SIG-M5 treated with dmso at 0.1 percent for 504 hours (cell line): ENCODE data around the gene SOX5.
"Not testable (repeated sequence)": the region's sequence is repeated elsewhere in the genome, so short reads cannot be mapped to it uniquely, and the experiment has no call there.

ENCODE experiments used
- DNase-seq: peaks from one replicate; lab custom pipeline; 2025; ENCODE audit not compliant: unreplicated experiment; lab: John Stamatoyannopoulos, UW

SOX5 gene

DNA sequence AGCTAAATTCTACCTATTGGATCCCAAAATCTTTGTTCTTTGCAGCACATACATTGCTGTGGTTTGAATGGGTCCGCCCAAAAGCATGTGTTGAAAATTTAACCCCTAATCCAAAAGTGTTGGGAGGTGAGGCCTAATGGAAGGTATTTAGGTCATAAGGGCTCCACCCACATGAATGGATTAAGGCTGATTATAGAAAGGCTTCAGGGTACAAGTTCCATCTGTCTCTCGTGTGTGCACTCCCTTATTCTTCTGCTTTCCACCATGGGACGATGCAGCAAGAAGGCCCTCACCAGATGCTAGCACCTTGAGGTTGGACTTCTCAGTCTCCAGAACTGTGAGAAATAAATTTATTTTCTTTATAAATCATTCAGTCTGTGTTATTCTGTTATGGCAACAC lies 190.9 kb downstream of the SOX5 start:
- no peak for DNase-seq

DNA sequence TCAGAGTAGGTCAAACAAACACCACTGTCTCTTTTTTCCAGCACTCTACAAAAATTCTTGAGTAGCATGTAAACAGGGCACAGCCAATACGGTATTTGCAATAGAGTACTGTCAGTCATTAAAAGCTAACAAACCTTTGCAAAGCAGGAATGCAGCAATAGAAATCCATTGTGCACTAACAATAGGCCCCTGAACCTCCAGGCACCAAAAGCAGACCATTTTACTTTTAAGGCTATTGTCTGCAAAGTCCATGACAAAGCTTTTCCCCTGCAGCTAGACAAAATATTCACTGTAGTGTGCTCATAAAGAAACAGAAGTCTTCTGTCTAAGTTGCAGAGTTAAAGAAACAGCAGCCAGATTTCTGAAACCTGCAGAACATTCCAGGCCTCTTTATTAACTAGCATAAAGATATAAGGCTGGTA lies 191.9 kb downstream of the SOX5 start:
- DNase-seq = peak; percentile 18

DNA sequence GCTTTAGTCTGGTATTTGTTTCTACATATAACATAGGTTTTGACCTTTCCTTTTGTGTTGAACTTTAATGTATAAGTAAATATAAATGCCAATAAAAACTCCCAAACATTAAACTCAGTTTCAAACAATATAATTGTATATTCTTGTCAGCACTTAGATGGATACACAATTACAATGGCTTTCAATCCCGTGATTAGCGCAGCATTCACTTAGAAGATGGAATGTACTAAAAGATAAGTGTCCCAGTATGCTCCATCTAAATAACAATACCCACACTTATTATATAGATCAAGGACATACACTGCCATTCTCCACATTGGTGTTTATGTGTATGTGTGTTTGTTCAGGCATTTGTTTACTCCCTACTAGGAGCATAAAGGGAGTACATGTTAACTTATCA lies 193.1 kb downstream of the SOX5 start:
- no peak for DNase-seq

DNA sequence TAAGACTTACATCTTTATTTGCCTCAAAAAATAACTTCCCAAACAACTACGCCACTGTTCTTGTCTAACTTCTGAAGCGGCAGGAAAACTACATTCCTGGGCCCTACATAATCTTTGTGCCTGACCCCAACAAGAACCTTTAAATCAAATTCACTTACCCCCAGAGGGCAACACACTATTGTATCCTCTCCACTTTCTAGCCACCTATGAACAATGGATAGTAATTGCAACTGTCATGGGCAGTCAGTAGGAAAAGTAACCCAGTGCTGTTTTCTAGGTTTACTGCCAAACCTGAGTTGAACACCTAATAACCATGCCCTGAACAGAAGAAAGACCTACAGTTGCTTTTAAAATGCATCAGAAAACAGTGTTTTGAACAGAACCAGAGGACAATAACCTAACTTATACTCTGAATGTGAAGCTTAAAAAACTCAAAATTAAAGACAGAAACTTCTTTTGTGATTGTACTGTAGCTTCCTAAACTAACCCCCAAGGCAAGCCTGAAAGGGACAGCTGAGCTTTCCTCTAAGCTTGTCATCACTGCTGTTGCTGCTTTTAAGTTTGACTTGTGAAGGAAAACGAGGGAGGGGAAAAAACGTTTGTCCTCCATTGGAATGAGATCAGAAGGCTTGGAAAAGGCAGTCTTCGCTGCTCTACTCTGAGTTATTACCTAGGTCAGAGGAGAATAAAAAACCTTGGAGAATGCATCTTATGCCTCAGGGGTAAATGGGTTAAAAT lies 195.7 kb downstream of the SOX5 start:
- DNase-seq = no peak

DNA sequence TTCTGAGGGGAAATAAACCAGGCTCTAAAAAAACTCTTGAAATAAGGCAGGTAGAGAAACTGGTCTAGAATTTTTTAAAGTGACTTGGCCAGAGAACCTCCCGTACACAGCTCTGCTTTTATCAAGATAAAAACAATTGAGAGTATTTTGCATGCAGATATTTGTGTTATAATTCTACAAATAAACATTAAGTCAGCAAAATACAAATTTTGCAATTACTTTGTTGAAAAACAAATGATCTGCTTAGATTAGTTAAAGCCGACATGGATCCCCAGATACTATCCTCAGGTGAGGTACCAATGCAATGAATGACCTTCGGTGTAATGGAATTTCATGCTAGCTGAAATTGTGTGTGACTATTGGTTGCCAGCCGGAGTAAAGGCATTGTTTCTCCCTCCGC lies 197.2 kb downstream of the SOX5 start:
- DNase-seq = no peak

DNA sequence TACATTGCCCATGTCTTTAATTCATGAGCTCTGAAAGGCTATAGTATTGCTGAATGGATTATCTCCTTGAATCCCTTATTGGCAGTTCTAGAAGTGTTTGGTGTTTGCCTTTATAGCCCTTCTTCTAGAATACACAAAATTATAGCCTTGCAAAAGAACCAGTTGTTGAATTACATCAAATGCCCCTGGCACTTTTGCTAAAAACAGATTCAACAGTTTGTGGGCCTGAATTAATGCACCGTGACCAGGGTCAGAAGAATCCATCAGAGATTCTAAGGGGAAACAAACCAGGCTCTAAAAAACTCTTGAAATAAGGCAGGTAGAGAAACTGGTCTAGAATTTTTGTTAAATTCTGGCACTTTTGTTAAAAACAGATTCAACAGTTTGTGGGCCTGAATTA lies 197.8 kb downstream of the SOX5 start:
- DNase-seq = no peak

DNA sequence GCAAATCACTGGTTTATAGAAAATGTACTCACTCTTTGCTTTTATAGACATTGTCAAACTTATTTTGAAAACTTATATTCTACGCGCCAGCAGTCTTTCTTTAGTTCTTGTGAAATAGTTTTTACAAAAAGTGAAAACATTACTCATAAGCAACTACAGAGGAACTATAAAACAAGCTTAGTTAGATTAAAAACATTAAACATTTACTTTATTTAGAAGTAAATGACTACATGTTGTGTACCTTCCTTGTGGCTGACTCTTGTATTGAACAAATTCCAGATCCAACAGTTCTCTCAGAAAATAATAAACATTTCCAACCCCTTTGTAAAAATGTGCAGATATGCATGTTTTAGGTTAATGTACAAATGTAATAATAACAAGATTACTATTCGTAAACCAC lies 198.5 kb downstream of the SOX5 start:
- DNase-seq = no peak

DNA sequence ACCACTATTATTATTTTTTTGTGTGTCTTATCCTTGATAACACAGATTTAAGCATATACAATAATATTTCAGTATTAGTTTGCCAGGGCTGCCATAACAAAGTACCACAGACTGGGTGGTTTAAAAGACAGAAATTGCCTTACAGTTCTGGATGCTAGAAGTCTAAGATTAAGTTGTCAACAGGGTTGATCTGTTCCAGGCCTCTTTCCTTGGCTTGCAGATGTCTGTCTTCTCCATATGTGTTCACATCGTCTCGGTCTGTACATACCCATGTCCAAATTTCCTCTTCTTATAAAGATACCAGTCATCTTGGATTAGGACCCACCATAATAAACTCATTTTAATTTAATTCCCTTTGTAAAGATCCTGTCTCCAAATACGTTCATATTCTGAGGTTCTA lies 204.8 kb downstream of the SOX5 start:
- no peak for DNase-seq

DNA sequence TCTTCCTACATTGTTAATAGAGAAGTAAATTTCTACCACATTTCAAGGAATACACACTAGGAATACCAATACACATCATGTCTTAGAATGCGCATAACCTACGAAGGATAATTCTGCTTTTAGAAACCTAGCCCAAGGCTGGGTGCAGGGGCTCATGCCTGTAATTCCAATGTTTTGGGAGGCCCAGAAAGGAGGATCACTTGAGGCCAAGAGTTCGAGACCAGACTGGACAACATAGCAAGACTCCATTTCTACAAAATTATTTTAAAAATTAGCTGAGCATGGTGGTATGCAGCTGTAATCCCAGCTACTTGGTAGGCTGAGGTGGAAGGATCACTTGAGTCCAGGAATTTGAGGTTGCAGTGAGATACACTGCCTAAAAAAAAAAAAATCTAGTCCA lies 206.9 kb downstream of the SOX5 start:
- DNase-seq = no peak

DNA sequence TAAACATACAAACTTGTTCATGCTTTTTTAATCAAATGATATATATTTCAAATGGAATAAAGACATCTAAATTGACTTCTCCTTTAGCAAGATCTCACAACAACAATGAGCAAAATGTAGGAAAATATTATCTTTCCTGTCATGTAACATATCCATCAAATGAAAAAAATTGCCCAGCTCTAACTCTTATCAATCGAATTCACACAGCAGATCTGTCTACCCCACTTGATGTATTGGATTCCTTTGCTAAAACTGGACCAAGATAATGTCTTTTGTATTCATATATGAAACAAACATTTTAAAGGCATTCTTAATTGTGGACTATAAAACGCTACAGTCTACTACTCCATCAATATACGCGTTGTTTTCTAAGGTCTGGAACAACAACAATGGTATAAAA lies 218.0 kb downstream of the SOX5 start:
- DNase-seq = no peak

DNA sequence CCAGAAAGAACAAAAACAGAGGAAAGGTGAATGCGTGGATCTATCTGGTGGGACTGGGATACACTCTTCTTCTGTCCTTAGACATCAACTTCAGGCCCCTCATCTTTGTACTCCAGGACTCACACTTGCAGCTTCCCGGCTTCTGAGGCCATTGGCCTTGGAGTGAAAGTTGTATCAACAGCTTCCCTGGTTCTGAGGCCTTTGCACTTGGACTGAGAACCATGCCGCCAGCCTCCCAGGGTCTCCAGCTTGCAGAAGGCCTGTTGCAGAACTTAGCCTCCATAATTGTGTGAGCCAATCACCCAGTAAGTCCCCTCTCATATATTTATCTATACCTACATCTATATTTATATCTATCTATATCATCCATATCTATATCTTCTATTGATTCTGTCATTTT lies 218.4 kb downstream of the SOX5 start:
- DNase-seq = no peak

DNA sequence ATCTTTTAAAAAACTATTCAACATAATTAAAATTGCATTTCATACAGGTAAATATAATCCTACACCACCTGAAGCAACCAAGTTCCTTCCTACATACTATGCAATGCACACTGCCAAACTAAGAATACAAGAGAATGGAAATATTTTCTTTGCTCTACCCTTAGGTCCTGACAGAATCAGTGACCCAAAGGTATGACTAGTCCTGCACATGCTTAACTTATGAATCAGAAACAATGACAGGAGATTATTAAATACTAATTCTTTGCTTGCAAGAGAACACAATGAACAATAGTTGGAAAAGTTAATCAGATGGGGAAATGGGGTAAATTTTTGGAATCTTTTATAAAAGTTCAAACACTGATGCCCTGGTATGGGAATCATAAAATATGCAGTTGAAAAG lies 220.1 kb downstream of the SOX5 start:
- no peak for DNase-seq

DNA sequence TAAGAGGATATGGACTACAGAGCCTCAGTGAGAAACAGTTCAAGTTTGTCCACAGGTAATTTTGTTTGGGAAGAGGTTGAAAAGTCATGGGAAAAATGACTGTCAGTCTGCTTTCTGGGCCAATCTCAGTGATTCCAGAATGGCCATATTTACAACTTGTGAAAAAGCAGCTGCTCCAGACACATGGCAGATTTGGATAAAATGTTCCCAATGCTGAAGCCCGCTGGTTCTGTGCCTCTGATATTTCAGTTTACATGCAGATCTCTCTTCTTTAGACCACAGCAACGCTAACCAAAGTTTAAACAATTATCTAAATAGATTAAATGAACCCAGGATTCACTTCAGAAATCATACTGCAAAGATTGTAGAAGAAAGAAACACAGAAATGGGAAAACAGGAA lies 222.8 kb downstream of the SOX5 start:
- DNase-seq = no peak

DNA sequence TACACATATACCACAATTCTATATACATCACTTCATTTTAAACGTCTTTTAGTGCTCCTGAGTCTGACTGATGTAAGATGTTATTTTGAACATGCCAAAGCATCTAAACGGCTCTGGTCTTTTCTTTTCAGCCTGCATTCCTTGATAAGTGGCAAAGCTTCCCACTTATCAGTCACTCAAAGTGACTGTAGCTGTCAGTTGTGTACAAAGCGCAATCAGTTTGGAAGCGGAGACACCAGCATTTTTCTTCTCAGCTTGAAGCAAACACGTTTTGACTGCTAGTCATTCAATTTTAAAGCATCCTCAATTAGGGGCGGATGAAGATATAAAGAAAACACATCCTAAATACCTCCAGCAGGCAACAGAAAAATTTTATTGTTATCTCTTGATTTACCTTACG lies 226.8 kb downstream of the SOX5 start:
- DNase-seq = no peak

DNA sequence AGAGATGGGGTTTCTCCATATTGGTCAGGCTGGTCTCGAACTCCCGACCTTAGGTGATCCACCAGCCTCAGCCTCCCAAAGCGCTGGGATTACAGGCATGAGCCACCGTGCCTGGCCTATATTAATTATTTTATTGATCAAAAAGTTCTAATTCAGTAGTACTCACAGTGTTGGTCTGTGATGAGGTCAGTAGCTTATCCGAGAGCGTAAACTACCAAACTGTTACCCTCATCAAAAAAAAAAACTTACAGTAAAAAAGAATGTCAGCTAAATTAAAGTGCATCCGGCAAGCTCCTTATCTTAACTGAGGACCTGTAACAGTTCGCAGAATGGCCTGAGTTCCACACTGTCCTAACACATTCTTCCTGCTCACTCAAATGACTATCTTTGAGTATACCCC lies 228.2 kb downstream of the SOX5 start:
- no peak for DNase-seq

DNA sequence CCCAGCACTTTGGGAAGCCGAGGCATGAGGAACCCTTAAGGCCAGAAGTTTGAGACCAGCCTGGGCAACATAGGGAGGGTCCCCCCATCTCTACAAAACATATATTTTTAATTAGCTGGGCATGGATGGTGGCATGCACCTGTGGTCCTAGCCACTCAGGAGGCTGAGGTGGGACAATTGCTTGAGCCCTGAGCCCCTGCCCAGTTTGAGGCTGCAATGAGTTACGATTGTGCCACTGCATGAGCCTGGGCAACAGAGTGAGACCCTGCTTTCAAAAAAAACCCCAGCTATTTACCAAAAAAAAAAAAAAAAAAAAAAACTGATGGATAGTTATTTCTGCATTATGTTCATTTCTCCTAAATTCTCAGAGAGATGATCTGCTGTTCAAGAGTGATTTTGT lies 230.0 kb downstream of the SOX5 start:
- no peak for DNase-seq

DNA sequence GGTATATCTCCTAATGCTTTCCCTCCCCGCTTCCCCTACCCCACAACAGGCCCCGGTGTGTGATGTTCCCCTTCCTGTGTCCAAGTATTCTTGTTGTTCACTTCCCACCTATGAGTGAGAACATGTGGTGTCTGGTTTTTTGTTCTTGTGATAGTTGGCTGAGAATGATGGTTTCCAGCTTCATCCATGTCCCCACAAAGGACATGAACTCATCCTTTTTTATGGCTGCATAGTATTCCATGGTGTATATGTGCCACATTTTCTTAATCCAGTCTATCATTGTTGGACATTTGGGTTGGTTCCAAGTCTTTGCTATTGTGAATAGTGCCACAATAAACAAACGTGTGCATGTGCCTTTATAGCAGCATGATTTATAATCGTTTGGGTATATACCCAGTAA lies 239.1 kb downstream of the SOX5 start:
- DNase-seq = not testable (repeated sequence)

DNA sequence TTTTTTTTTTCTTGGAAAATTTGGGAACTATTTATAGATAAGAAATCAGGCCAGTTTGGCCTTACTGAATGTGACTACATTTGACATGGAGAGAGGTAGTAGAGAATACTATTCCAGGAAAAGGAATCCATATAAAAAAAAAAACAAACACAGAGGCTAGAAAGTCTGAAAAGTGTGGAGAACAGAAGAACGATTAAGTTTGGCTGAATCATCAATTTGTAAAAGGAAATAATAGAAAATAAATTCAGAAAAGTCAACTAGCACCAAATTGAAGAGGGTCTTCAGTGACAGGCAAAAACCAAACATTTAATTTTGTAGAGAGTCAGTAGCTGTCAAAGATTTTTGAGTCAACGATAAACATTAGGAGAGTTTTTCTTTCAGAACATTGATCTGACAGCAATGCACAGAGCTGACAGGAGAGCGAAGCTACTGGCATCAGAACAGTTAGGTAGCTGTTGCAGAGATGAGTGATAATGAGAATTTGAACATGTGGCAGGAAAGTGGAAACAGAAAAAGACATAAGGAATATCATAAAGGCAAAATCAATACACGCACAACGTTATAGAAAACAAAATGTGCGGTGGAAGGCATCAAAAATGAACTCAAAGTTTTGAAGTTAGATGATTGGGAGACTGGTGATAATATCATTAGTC lies 241.2 kb downstream of the SOX5 start:
- DNase-seq = no peak

DNA sequence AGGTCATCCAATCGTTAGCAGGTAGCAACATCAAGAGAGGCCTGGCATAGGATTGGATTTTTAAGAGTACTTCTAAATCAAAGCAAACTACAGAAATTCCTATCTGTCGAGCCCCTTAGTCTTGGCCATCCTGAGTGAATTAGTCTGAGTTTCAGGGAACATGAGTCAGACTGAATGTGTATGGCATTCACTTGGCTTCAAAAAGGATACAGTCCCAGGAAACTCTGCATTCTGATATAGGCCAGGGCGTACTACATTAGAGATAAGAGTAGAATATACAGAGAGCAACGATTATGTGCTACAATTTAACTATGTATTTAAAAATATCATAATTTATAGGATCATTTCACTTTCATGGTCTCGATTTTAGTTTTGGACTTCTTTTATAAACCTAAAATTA lies 242.2 kb downstream of the SOX5 start:
- DNase-seq = no peak

DNA sequence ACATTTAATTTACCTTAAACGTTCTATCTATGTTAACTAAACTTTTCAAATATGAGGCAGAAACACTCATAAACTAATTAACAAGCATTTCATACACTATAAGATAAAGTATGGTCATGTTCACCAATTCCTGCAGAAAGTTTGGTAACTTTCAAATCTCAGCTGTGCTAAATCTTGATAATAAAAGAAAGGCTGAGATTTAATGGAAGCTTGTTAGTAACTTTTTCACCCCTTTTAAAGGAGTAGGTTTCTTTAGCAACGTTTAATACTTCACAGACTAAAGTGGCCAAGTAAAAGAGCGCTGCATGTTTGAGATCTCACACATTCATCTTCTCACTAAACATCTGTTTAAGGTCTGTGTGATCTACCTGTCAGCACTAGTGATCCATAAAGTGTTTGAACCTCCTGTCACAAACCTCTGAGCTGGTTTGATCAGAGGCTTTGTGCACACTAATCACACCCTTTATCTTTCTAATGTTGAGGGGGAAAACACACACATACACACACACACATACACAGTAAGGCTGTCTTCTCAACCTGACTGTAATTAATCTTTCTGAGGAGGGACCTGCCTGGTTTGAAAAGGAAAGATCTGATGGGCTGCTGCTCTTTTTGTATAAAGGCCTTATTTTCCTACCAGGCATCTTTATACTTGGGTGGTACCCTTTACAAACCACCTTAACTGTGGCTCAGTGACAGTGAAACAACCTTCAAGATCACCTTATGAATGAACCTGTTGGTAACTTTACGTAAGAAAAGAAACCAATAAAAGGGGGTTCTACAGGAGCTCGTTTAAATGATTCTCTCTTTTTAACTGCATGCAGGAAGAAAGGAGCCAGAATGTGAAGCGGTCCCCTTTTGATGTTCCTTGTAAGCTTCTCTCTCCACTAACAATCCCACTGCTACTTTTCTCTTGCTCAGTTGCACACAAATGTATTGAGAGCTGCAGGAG lies 244.2 kb downstream of the SOX5 start:
- no peak for DNase-seq

DNA sequence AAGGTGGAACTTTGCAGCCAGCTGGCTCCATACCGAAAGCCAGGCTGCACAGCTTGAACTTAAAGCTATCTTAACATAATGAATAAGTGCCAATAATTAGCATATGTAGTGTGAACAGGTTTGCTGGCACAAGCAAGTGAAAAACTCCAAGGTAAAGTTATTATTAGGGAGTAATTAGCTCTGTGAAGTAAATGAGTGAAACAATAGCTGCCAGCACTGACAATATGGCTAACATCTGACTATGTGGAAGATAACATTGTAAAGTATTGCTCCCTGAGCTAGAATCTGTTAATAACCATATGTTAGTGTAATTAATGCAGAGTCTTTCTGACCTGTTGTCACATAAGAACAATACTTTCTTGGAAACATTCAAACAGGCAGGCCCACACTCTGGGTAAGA lies 246.4 kb downstream of the SOX5 start:
- no peak for DNase-seq

DNA sequence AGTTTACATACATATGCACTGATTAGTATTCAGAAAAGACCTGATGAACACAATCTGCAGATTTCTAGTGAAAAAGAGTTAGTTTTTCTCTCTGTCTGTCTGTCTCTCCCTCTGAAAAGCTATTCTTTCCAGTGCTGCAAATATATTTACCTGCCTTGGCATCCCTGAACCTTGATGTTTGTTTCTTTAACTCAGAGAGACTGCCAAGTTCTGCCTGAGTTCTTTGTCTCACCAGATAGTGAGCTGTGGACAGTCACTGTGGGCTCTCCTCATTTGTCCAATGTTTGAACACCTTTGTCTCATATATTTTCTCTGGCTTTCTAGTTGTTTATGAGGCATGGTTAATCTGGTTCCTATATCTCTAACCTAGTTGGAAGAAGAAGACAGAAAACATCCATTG lies 250.4 kb downstream of the SOX5 start:
- no peak for DNase-seq
